SK-N-SH (cell line): Measurements from ENCODE around the gene LGR6. TPM values are rescaled to one million over a fixed set of nuclear protein-coding genes. Genes with fewer than 3 reads are reported as not detected.

Source experiments
- CTCF ChIA-PET: fragments of 300-600, 350-600 bp; formaldehyde crosslinking; extraction: SDS; loops from one replicate; lab custom pipeline; 2021; lab: Yijun Ruan, JAX
- POLR2A ChIA-PET: fragments of 350-600 bp; sonication (Branson Sonifier 250); formaldehyde crosslinking; extraction: SDS; loops from one replicate; lab custom pipeline; 2020; ENCODE audit warnings: antibody characterized with exemption, inconsistent platforms; lab: Yijun Ruan, JAX
- DNase-seq: peaks from one replicate; pipeline ENCODE4 v3.0.0; 2012
- H2AFZ ChIP-seq: fragments of 200-600 bp; sonication (generic); 2 replicates; pipeline ENCODE4 v1.8.1; 2016; ENCODE audit warnings: antibody characterized with exemption, mild to moderate bottlenecking, low read depth
- H3F3A ChIP-seq: fragments of 200-600 bp; sonication (generic); replicated peaks from 2 replicates; pipeline ENCODE3; 2016; ENCODE audit warnings: antibody characterized with exemption, mild to moderate bottlenecking; ENCODE audit not compliant: insufficient read depth
- H3K27ac ChIP-seq, 2 experiments: fragments of 200-500 bp in 1 of 2; fragments of 200-600 bp in 1 of 2; sonication (Bioruptor generic) in 1 of 2; sonication (generic), shearing (Covaris generic) in 1 of 2; 2 replicates each; pipeline versions ENCODE4 v1.5.1 to v1.6.1; 2014 to 2016; ENCODE audit warnings: low read depth in 2 of 2, inconsistent platforms in 1 of 2, low read length in 1 of 2, mild to moderate bottlenecking in 1 of 2, mixed read lengths in 1 of 2
- H3K27me3 ChIP-seq: fragments of 200-600 bp; sonication (generic), shearing (Covaris generic); 2 replicates; pipeline ENCODE4 v1.6.1; 2016; ENCODE audit warnings: mixed run types; ENCODE audit not compliant: insufficient read depth
- H3K36me3 ChIP-seq, 2 experiments: fragments of 200-500 bp in 1 of 2; fragments of 200-600 bp in 1 of 2; sonication (Bioruptor generic) in 1 of 2; sonication (generic) in 1 of 2; replicated peaks in 1 of 2; 2 replicates each; pipeline versions ENCODE3 to v1.5.1; 2014 to 2016; ENCODE audit warnings: low read length in 1 of 2, mild to moderate bottlenecking in 1 of 2; ENCODE audit not compliant: insufficient read depth in 2 of 2, control insufficient read depth in 1 of 2
- H3K4me1 ChIP-seq, 2 experiments: fragments of 200-500 bp in 1 of 2; fragments of 200-600 bp in 1 of 2; sonication (Bioruptor generic) in 1 of 2; sonication (generic), shearing (Covaris generic) in 1 of 2; 2 replicates each; pipeline versions ENCODE4 v1.5.1 to v1.6.1; 2014 to 2016; ENCODE audit warnings: low read depth in 1 of 2, low read length in 1 of 2, mixed run types in 1 of 2; ENCODE audit not compliant: insufficient read depth in 2 of 2, control insufficient read depth in 1 of 2
- H3K4me2 ChIP-seq: fragments of 200-600 bp; sonication (generic), shearing (Covaris generic); 2 replicates; pipeline ENCODE4 v1.6.1; 2017; ENCODE audit warnings: mixed run types
- H3K4me3 ChIP-seq, 2 experiments: fragments of 200-500 bp in 1 of 2; fragments of 200-600 bp in 1 of 2; sonication (Bioruptor generic) in 1 of 2; sonication (generic), shearing (Covaris generic) in 1 of 2; 2 replicates each; pipeline versions ENCODE4 v1.5.1 to v1.8.1; 2014 to 2016; ENCODE audit warnings: low read depth in 2 of 2, inconsistent platforms in 1 of 2, low read length in 1 of 2, mild to moderate bottlenecking in 1 of 2, mixed read lengths in 1 of 2, moderate library complexity in 1 of 2
- H3K79me2 ChIP-seq: fragments of 200-600 bp; sonication (generic); 2 replicates; pipeline ENCODE4 v1.8.1; 2017; ENCODE audit warnings: mild to moderate bottlenecking; ENCODE audit not compliant: insufficient read depth
- H3K9ac ChIP-seq: fragments of 200-600 bp; sonication (generic); 2 replicates; pipeline ENCODE4 v1.6.1; 2017; ENCODE audit warnings: mixed run types
- H3K9me2 ChIP-seq: fragments of 200-600 bp; sonication (generic); 2 replicates; pipeline ENCODE4 v1.6.1; 2017; ENCODE audit warnings: mixed run types
- H3K9me3 ChIP-seq: fragments of 200-600 bp; sonication (generic); 2 replicates; pipeline ENCODE4 v1.6.1; 2017; ENCODE audit warnings: mixed run types, mild to moderate bottlenecking, moderate library complexity
- H4K20me1 ChIP-seq: fragments of 200-600 bp; sonication (generic); 2 replicates; pipeline ENCODE4 v1.6.1; 2017; ENCODE audit warnings: mild to moderate bottlenecking, mixed run types; ENCODE audit not compliant: insufficient read depth
- ELF1 ChIP-seq: IDR thresholded peaks from 2 replicates; pipeline ENCODE4 v1.4.0; 2012
- EP300 ChIP-seq, 2 experiments: IDR thresholded peaks; 2 replicates each; pipeline versions ENCODE4 v1.4.0 to v1.6.1; 2012; ENCODE audit warnings: borderline replicate concordance in 1 of 2, low read depth in 1 of 2, low read length in 1 of 2
- EZH2phosphoT487 ChIP-seq: fragments of 200-600 bp; sonication (generic); IDR thresholded peaks from 2 replicates; pipeline ENCODE4 v1.6.1; 2017; ENCODE audit warnings: low read depth, mixed run types, mild to moderate bottlenecking, antibody characterized with exemption, moderate library complexity, borderline replicate concordance
- FOSL2 ChIP-seq: IDR thresholded peaks from 2 replicates; pipeline ENCODE4 v1.4.0; 2012; ENCODE audit warnings: low read depth, mild to moderate bottlenecking, moderate library complexity, borderline replicate concordance
- FOXJ3 ChIP-seq: sonication (generic); formaldehyde crosslinking; IDR thresholded peaks from 2 replicates; pipeline ENCODE4 v1.5.1; 2020; ENCODE audit warnings: mild to moderate bottlenecking, missing genetic modification reagents
- FOXM1 ChIP-seq: IDR thresholded peaks from 2 replicates; pipeline ENCODE4 v1.4.0; 2012; ENCODE audit warnings: low read depth, mild to moderate bottlenecking
- GABPA ChIP-seq: IDR thresholded peaks from 2 replicates; pipeline ENCODE4 v1.4.0; 2012; ENCODE audit warnings: low read depth, mild to moderate bottlenecking
- GATA2 ChIP-seq: sonication (generic); formaldehyde crosslinking; IDR thresholded peaks from 2 replicates; pipeline ENCODE4 v1.5.0; 2020; ENCODE audit warnings: mild to moderate bottlenecking, missing genetic modification reagents
- MAX ChIP-seq: IDR thresholded peaks from 2 replicates; pipeline ENCODE4 v1.4.0; 2012; ENCODE audit warnings: low read depth
- MEF2A ChIP-seq: IDR thresholded peaks from 2 replicates; pipeline ENCODE4 v1.4.0; 2012; ENCODE audit warnings: low read depth, borderline replicate concordance
- MXI1 ChIP-seq: IDR thresholded peaks from 2 replicates; pipeline ENCODE4 v1.6.1; 2012; ENCODE audit warnings: mild to moderate bottlenecking, low read depth, low read length, improper control_type of control experiment
- NRF1 ChIP-seq: IDR thresholded peaks from 2 replicates; pipeline ENCODE4 v1.6.1; 2012; ENCODE audit warnings: low read depth, mild to moderate bottlenecking, low read length
- POLR2AphosphoS5 ChIP-seq: IDR thresholded peaks from 2 replicates; pipeline ENCODE4 v1.6.1; 2012; ENCODE audit warnings: low read depth, low read length
- RCOR1 ChIP-seq: fragments of 150-350 bp; IDR thresholded peaks from 2 replicates; pipeline ENCODE4 v1.6.1; 2017; ENCODE audit warnings: antibody characterized with exemption, low read length
- REST ChIP-seq: IDR thresholded peaks from 2 replicates; pipeline ENCODE4 v1.6.1; 2012; ENCODE audit warnings: mild to moderate bottlenecking, low read depth, low read length, moderate library complexity
- RFX5 ChIP-seq: IDR thresholded peaks from 2 replicates; pipeline ENCODE4 v1.6.1; 2012; ENCODE audit warnings: mild to moderate bottlenecking, improper control_type of control experiment, low read length
- RXRA ChIP-seq: IDR thresholded peaks from 2 replicates; pipeline ENCODE4 v1.4.0; 2012; ENCODE audit warnings: low read depth, mild to moderate bottlenecking, borderline replicate concordance
- TCF12 ChIP-seq: IDR thresholded peaks from 2 replicates; pipeline ENCODE4 v1.4.0; 2012
- TEAD4 ChIP-seq: IDR thresholded peaks from 2 replicates; pipeline ENCODE4 v1.4.0; 2012; ENCODE audit warnings: mild to moderate bottlenecking, borderline replicate concordance; ENCODE audit not compliant: insufficient read depth
- USF1 ChIP-seq: IDR thresholded peaks from 2 replicates; pipeline ENCODE4 v1.4.0; 2012; ENCODE audit warnings: low read depth, borderline replicate concordance
- USF2 ChIP-seq: fragments of 150-350 bp; IDR thresholded peaks from 2 replicates; pipeline ENCODE4 v1.6.1; 2017; ENCODE audit warnings: antibody characterized with exemption, low read length, low read depth, borderline replicate concordance
- WGBS: methylation state at CpG from one replicate; pipeline ENCODE4 v1.1.6; 2017; ENCODE audit warnings: low lambda C conversion rate; 5-methylcytosine and 5-hydroxymethylcytosine counted together
- polyA plus RNA-seq, 3 experiments: library from polyadenylated mRNA; depleted of rRNA; stranded (reverse); fragments of >200 nt; gene quantifications; 2 replicates each; pipeline ENCODE4 v1.2.3, GENCODE V29; 2012
- TF ChIP-seq, protein P1 (sequence below): IDR thresholded peaks from 2 replicates; pipeline ENCODE4; 2012

Gene LGR6
- polyA plus RNA-seq, 1 of the 3 experiments (the other 2 are of a cell fraction): 0.03 TPM

DNA sequence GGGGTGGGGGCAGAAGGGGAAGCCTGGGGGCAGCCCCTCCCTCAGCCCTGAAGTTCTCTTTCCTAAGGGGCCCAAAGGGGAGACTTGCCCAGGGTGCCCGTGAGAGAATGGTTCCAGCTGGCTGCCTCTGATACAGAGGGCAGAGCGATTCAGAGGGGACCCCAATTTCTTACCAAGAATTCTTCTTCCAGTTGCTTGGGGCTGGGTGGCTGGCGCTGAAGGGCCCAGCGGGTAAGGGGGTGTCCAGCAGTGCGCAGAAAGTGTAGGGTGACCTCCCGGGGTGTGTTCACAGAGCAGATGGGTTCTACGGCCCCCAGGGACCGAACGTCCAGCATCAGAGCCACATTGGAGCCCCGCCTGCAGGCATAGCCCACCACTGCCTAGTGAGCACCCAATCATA is 35.7 kb upstream of the LGR6 start:
- Histone ChIP-seq H2AFZ (no peak overlapping the region), H3K79me2 (no peaks in the 10 kb centered on the region), H3F3A (peaks cover 7% of the 10 kb centered on the region), H4K20me1 (no peaks in the 10 kb centered on the region), H3K9ac (no peak overlapping the region), H3K9me3 (no peaks in the 10 kb centered on the region), H3K27me3 (no peaks in the 10 kb centered on the region), H3K4me2 (no peak overlapping the region), H3K4me3 (no peak overlapping the region), H3K36me3 (no peaks in the 10 kb centered on the region), H3K9me2 (no peaks in the 10 kb centered on the region), H3K27ac (no peak overlapping the region), H3K4me1 (peaks cover 9 to 36% of the 10 kb centered on the region in 2 experiments; a peak in 1 of 4 replicates)
- ChIA-PET POLR2A (no interaction called here), CTCF (no interaction called here)
- 88% methylated on average over 10 of the region's 10 CpGs for WGBS
- no peak for DNase-seq
- TF ChIP-seq GABPA (no peak), NRF1 (no peak), FOXM1 (no peak), EZH2phosphoT487 (no peak), ELF1 (no peak), GATA2 (no peak), USF1 (no peak), RXRA (no peak), MXI1 (no peak), EP300 (IDR thresholded peaks at IDR 0.05; ENCODE audit: borderline replicate concordance in 1 of 2, low read depth in 1 of 2, low read length in 1 of 2) (no peak), MAX (no peak)
- TF ChIP-seq, protein P1, sequence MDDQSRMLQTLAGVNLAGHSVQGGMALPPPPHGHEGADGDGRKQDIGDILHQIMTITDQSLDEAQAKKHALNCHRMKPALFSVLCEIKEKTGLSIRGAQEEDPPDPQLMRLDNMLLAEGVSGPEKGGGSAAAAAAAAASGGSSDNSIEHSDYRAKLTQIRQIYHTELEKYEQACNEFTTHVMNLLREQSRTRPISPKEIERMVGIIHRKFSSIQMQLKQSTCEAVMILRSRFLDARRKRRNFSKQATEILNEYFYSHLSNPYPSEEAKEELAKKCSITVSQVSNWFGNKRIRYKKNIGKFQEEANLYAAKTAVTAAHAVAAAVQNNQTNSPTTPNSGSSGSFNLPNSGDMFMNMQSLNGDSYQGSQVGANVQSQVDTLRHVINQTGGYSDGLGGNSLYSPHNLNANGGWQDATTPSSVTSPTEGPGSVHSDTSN: no peak

- POLR2A ChIA-PET: no interaction called here
- Histone ChIP-seq H3K4me1 (peaks cover 9 to 43% of the 10 kb centered on the region in 2 experiments; a peak in 1 of 4 replicates), H3F3A (peaks cover 7% of the 10 kb centered on the region)
- no peak for TF ChIP-seq GABPA
- TF ChIP-seq POLR2AphosphoS5: no peak
- no peak for TF ChIP-seq TCF12
- TF ChIP-seq ELF1: no peak
- no peak for TF ChIP-seq FOSL2
- TF ChIP-seq MEF2A: no peak
- TF ChIP-seq EZH2phosphoT487: no peak
- TF ChIP-seq TEAD4: no peak
- TF ChIP-seq NRF1: no peak
- no peak for TF ChIP-seq RCOR1
- no peak for TF ChIP-seq FOXJ3 (CRISPR knock-in tag)
- no peak for TF ChIP-seq USF2
- no peak for TF ChIP-seq RFX5
- TF ChIP-seq REST: no peak
These were observed 34.6 kb upstream of the LGR6 start for GRCh38 chr1:202158810-202159533.

More at GRCh38 chr1:202158810-202159533, 34.6 kb upstream of the LGR6 start:
- no peak for DNase-seq
- Histone ChIP-seq H3K4me3 (no peak overlapping the region), H3K27me3 (no peaks in the 10 kb centered on the region), H3K9me2 (no peaks in the 10 kb centered on the region), H3K79me2 (no peaks in the 10 kb centered on the region), H4K20me1 (no peaks in the 10 kb centered on the region), H3K4me2 (no peak overlapping the region), H3K9me3 (no peaks in the 10 kb centered on the region), H3K9ac (no peak overlapping the region), H2AFZ (no peak overlapping the region), H3K36me3 (no peaks in the 10 kb centered on the region), H3K27ac (no peak overlapping the region)
- 88% methylated on average over 8 of the region's 10 CpGs for WGBS
- CTCF ChIA-PET: interaction anchor here (0.7 to 1.6 kb wide), 2 partner anchors 30 to 159 kb away, joined by 3 to 7 read pairs; no protein-coding TSS in a partner anchor
